ENCODE data around the gene STX11.
A peak's percentile ranks its signal among the peaks of the same experiment; 100 is the strongest.

The STX11 gene

DNA sequence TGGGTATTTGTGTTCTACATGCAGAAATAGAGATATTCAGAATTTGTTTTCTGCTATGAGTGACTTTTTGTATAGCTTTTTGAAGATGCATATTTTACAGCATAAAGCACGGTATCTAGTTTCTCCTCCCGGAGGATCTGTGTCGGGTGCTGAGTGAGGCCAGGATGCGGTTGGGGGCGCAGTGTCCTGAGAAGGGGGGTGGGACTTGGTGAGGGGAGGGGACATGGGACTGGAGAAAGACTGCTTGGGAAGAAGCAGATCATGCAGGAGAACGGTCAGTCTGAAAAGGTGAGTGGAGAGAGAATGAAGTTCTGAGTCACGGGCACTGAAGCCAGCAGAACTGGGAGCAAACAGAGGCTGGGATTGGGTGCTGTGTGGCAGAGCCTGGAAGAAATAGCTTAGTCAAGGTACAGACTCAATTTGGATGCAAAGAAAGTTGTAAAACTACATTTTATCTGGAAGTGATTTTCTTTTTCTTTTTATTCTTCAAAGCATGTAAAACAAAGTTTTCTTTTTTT, 44.0 kb downstream of the STX11 start:
- no peaks in the 10 kb centered on the region for H3K27me3 ChIP-seq (ENCODE audit: control insufficient read depth in 5 of 5, insufficient read depth in 4 of 5, low read length in 5 of 5)
- H3K4me1 ChIP-seq (ENCODE audit: control insufficient read depth in 5 of 5, insufficient read depth in 5 of 5, low read length in 5 of 5): peaks cover 2 to 22% (median 12%) of the 10 kb centered on the region in 5 donors
- no peak overlapping the region for H3K9ac ChIP-seq (ENCODE audit: low read length in 5 of 5)
- H3K36me3 ChIP-seq (ENCODE audit: control insufficient read depth in 5 of 5, insufficient read depth in 5 of 5, low read length in 5 of 5): no peaks in the 10 kb centered on the region
- H3K9me3 ChIP-seq (ENCODE audit: control insufficient read depth in 5 of 5, low read length in 5 of 5): peaks cover 0 to 3% (median 0%) of the 10 kb centered on the region in 5 donors
- no peak overlapping the region for H3K27ac ChIP-seq (ENCODE audit: low read depth, low read length)
- no peak overlapping the region for H3K4me3 ChIP-seq (ENCODE audit: low read depth in 1 of 5, low read length in 5 of 5)

- Histone ChIP-seq H3K9ac (ENCODE audit: low read length in 5 of 5) (no peak overlapping the region), H3K4me1 (ENCODE audit: control insufficient read depth in 5 of 5, insufficient read depth in 5 of 5, low read length in 5 of 5) (peaks cover 0 to 8% (median 4%) of the 10 kb centered on the region in 5 donors), H3K27me3 (ENCODE audit: control insufficient read depth in 5 of 5, insufficient read depth in 4 of 5, low read length in 5 of 5) (no peaks in the 10 kb centered on the region), H3K36me3 (ENCODE audit: control insufficient read depth in 5 of 5, insufficient read depth in 5 of 5, low read length in 5 of 5) (no peaks in the 10 kb centered on the region), H3K9me3 (ENCODE audit: control insufficient read depth in 5 of 5, low read length in 5 of 5) (peaks cover 0 to 5% (median 0%) of the 10 kb centered on the region in 5 donors), H3K4me3 (ENCODE audit: low read depth in 1 of 5, low read length in 5 of 5) (no peak overlapping the region), H3K27ac (ENCODE audit: low read depth, low read length) (no peak overlapping the region)
Observed at GRCh38 chr6:144195671-144196270, 45.5 kb downstream of the STX11 start.

- peaks cover 0 to 4% (median 0%) of the 10 kb centered on the region in 5 donors for H3K4me1 ChIP-seq (ENCODE audit: control insufficient read depth in 5 of 5, insufficient read depth in 5 of 5, low read length in 5 of 5)
- H3K9me3 ChIP-seq (ENCODE audit: control insufficient read depth in 5 of 5, low read length in 5 of 5): peaks cover 6 to 19% (median 9%) of the 10 kb centered on the region in 5 donors
- H3K4me3 ChIP-seq (ENCODE audit: low read depth in 1 of 5, low read length in 5 of 5): no peak overlapping the region
- H3K9ac ChIP-seq (ENCODE audit: low read length in 5 of 5): no peak overlapping the region
- H3K27me3 ChIP-seq (ENCODE audit: control insufficient read depth in 5 of 5, insufficient read depth in 4 of 5, low read length in 5 of 5): no peaks in the 10 kb centered on the region
- H3K36me3 ChIP-seq (ENCODE audit: control insufficient read depth in 5 of 5, insufficient read depth in 5 of 5, low read length in 5 of 5): no peaks in the 10 kb centered on the region
- H3K27ac ChIP-seq (ENCODE audit: low read depth, low read length): no peak overlapping the region
Observed at GRCh38 chr6:144197919-144198318, 47.6 kb downstream of the STX11 start.

DNA sequence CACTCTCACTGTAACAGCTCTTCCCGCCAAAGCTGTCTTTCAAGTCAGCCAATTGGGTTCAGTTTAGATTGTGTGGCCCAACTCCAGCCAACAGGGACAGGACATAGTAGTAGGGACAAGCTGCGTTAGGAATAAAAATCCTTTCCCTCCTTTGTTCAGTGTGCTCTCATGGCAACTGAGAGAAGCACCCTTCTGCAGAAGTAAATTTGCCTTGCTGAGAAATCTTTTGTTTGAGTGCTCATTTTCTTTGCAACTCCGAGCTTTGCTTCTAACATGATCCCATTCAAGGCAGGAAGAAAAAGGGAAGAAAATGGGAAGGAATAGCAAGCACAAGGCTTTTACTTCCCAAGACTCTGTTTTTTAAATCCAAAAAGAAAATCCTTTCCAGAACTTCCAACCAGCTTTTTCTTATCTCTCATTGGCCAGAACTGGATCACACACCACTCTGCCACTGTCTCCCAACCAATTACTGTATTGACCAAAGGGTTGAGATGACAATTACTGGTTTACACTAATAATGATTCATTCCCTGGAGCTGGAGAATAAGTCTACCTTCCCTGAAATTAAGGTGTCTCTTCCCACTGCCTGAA, 52.7 kb downstream of the STX11 start:
- Histone ChIP-seq H3K4me3 (ENCODE audit: low read depth in 1 of 5, low read length in 5 of 5) (peak overlapping the region in 1 of 5 donors; percentile 10), H3K4me1 (ENCODE audit: control insufficient read depth in 5 of 5, insufficient read depth in 5 of 5, low read length in 5 of 5) (no peaks in the 10 kb centered on the region), H3K9ac (ENCODE audit: low read length in 5 of 5) (no peak overlapping the region), H3K27me3 (ENCODE audit: control insufficient read depth in 5 of 5, insufficient read depth in 4 of 5, low read length in 5 of 5) (no peaks in the 10 kb centered on the region), H3K36me3 (ENCODE audit: control insufficient read depth in 5 of 5, insufficient read depth in 5 of 5, low read length in 5 of 5) (no peaks in the 10 kb centered on the region), H3K27ac (ENCODE audit: low read depth, low read length) (no peak overlapping the region), H3K9me3 (ENCODE audit: control insufficient read depth in 5 of 5, low read length in 5 of 5) (peaks cover 13 to 33% (median 29%) of the 10 kb centered on the region in 5 donors)

GRCh38 chr6:144211160-144211559, 60.8 kb downstream of the STX11 start:
- no peak overlapping the region for H3K27ac ChIP-seq (ENCODE audit: low read depth, low read length)
- H3K27me3 ChIP-seq (ENCODE audit: control insufficient read depth in 5 of 5, insufficient read depth in 4 of 5, low read length in 5 of 5): peaks cover 0 to 2% (median 0%) of the 10 kb centered on the region in 5 donors
- H3K9ac ChIP-seq (ENCODE audit: low read length in 5 of 5): no peak overlapping the region
- H3K4me3 ChIP-seq (ENCODE audit: low read depth in 1 of 5, low read length in 5 of 5): no peak overlapping the region
- peaks cover 4 to 18% (median 14%) of the 10 kb centered on the region in 5 donors for H3K4me1 ChIP-seq (ENCODE audit: control insufficient read depth in 5 of 5, insufficient read depth in 5 of 5, low read length in 5 of 5)
- H3K36me3 ChIP-seq (ENCODE audit: control insufficient read depth in 5 of 5, insufficient read depth in 5 of 5, low read length in 5 of 5): no peaks in the 10 kb centered on the region
- H3K9me3 ChIP-seq (ENCODE audit: control insufficient read depth in 5 of 5, low read length in 5 of 5): no peaks in the 10 kb centered on the region

DNA sequence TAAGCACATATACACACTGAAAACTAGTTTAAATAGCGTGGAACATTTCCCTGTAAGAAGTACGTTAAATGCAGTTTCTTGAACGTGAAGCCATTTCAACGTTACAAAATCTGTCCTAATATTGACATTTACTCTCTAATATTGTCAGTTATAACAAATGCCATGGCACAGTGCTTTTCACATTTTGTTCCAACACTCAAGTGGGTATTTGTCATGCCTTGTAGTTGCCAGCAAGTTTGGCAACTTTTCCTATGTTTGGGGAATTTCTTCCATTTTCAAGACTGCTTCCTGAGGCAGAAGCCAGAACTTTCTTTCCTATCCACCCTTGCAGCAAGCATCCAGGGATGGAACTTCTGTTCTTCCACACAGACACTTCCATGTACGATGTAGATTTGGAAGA, 63.0 kb downstream of the STX11 start:
- no peak overlapping the region for H3K4me3 ChIP-seq (ENCODE audit: low read depth in 1 of 5, low read length in 5 of 5)
- no peak overlapping the region for H3K9ac ChIP-seq (ENCODE audit: low read length in 5 of 5)
- H3K36me3 ChIP-seq (ENCODE audit: control insufficient read depth in 5 of 5, insufficient read depth in 5 of 5, low read length in 5 of 5): no peaks in the 10 kb centered on the region
- H3K27me3 ChIP-seq (ENCODE audit: control insufficient read depth in 5 of 5, insufficient read depth in 4 of 5, low read length in 5 of 5): peaks cover 0 to 2% (median 0%) of the 10 kb centered on the region in 5 donors
- H3K27ac ChIP-seq (ENCODE audit: low read depth, low read length): no peak overlapping the region
- no peaks in the 10 kb centered on the region for H3K9me3 ChIP-seq (ENCODE audit: control insufficient read depth in 5 of 5, low read length in 5 of 5)
- peaks cover 4 to 27% (median 22%) of the 10 kb centered on the region in 5 donors for H3K4me1 ChIP-seq (ENCODE audit: control insufficient read depth in 5 of 5, insufficient read depth in 5 of 5, low read length in 5 of 5)

DNA sequence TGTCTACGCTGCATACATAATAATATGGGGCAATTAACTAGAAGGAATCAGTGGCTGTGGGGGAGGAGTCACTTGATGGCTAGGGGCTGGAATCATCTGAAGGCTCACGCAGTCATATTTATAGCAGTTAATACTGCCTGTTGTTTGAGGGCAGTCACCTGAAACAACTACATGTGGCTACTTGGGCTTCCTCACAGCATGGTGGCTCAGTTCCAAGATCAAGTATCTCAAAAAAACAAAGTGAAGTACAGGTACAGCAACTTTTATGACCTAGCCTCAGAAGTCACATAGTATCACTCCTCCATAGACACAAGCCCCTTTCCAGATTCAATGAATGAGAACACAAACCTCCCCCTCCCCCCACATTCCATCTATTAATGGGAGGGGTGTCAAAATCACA, 63.7 kb downstream of the STX11 start:
- Histone ChIP-seq H3K36me3 (ENCODE audit: control insufficient read depth in 5 of 5, insufficient read depth in 5 of 5, low read length in 5 of 5) (no peaks in the 10 kb centered on the region), H3K9me3 (ENCODE audit: control insufficient read depth in 5 of 5, low read length in 5 of 5) (no peaks in the 10 kb centered on the region), H3K4me3 (ENCODE audit: low read depth in 1 of 5, low read length in 5 of 5) (no peak overlapping the region), H3K27me3 (ENCODE audit: control insufficient read depth in 5 of 5, insufficient read depth in 4 of 5, low read length in 5 of 5) (peaks cover 0 to 2% (median 0%) of the 10 kb centered on the region in 5 donors), H3K9ac (ENCODE audit: low read length in 5 of 5) (no peak overlapping the region), H3K4me1 (ENCODE audit: control insufficient read depth in 5 of 5, insufficient read depth in 5 of 5, low read length in 5 of 5) (peaks cover 4 to 27% (median 22%) of the 10 kb centered on the region in 5 donors), H3K27ac (ENCODE audit: low read depth, low read length) (no peak overlapping the region)

DNA sequence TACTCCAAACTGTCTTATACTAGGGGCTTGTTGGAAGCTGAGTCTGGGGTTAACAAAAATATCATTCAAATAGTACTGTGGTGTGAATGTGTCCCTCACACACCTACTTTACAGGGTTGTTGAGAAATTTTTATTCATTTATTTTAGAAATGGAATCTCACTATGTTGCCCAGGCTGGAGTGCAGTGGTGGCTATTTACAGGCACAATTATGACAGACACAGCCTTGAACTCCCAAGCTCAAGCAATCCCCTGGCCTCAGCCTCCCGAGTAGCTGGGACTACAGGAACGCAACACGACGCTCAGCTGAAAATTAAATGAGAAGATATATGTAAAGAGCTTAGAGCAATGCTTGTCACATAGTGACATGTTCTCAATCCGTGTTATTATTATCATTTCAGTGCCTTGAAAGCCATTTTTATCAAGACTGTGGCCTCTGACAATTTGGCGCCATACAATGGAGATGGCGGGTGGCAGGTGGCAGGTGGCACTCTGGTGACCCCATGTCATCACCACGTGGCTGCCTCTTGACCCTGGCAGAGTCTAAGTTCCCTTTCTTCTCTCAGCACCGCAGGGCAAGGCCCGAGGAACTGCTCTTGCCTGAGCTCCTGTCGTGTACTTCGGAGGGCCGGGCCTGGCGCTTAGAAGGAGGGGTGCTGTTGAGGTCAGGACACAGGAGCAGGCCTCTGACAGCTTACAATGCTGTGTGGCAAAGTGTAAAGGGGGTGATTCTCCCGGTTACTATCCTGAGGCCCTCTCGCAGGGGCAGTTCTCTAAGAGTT, 64.5 kb downstream of the STX11 start:
- H3K9me3 ChIP-seq (ENCODE audit: control insufficient read depth in 5 of 5, low read length in 5 of 5): no peaks in the 10 kb centered on the region
- no peaks in the 10 kb centered on the region for H3K27me3 ChIP-seq (ENCODE audit: control insufficient read depth in 5 of 5, insufficient read depth in 4 of 5, low read length in 5 of 5)
- peak overlapping the region in 2 of 5 donors; percentile 72 to 91 for H3K9ac ChIP-seq (ENCODE audit: low read length in 5 of 5)
- H3K4me1 ChIP-seq (ENCODE audit: control insufficient read depth in 5 of 5, insufficient read depth in 5 of 5, low read length in 5 of 5): peaks cover 4 to 27% (median 22%) of the 10 kb centered on the region in 5 donors
- peak overlapping the region; percentile 85 for H3K27ac ChIP-seq (ENCODE audit: low read depth, low read length)
- no peaks in the 10 kb centered on the region for H3K36me3 ChIP-seq (ENCODE audit: control insufficient read depth in 5 of 5, insufficient read depth in 5 of 5, low read length in 5 of 5)
- peak overlapping the region; percentile 81 to 97 (median 92) for H3K4me3 ChIP-seq (ENCODE audit: low read depth in 1 of 5, low read length in 5 of 5)

DNA sequence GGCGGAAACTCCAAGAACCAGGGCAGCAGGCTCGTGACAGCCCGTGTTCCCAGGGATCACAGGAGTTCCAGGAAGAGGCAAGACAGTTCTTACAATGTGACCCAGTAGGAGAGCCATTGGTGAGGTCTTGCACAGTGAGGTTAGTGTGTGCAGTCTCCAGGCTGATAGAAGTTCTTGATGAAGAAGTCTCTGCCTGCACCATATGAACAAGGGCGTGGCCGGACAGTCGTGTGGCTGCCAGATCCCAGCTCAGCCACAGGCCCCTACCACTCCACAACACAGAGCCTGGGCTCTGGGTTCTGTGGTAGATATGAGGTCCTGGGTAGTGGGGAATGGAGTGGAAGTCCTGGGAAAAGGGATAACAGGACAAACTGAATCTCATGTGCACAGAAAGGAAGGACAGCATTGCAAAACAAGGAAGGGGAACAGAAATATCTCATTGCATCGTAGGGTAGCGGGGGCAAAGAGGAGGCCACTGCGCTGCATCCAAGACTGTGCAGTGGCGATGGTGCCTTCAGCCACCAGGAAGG, 65.2 kb downstream of the STX11 start:
- Histone ChIP-seq H3K36me3 (ENCODE audit: control insufficient read depth in 5 of 5, insufficient read depth in 5 of 5, low read length in 5 of 5) (no peaks in the 10 kb centered on the region), H3K27ac (ENCODE audit: low read depth, low read length) (peak overlapping the region; percentile 85), H3K9ac (ENCODE audit: low read length in 5 of 5) (peak overlapping the region; percentile 22 to 91 (median 72)), H3K27me3 (ENCODE audit: control insufficient read depth in 5 of 5, insufficient read depth in 4 of 5, low read length in 5 of 5) (no peaks in the 10 kb centered on the region), H3K4me3 (ENCODE audit: low read depth in 1 of 5, low read length in 5 of 5) (peak overlapping the region; percentile 81 to 97 (median 92)), H3K4me1 (ENCODE audit: control insufficient read depth in 5 of 5, insufficient read depth in 5 of 5, low read length in 5 of 5) (peaks cover 4 to 27% (median 22%) of the 10 kb centered on the region in 5 donors), H3K9me3 (ENCODE audit: control insufficient read depth in 5 of 5, low read length in 5 of 5) (no peaks in the 10 kb centered on the region)

Measured in subcutaneous abdominal adipose tissue (tissue), 5 donors.